A549 (cell line): ENCODE data around the gene E2F2.
A peak's percentile ranks its signal among the peaks of the same experiment; 100 is the strongest.

Experiments used
- CTCF ChIP-seq: fragments of >200 bp; sonication (Bioruptor Twin); formaldehyde crosslinking; IDR thresholded peaks from 3 replicates; pipeline ENCODE4 v1.5.1; 2016
- E2F6 ChIP-seq: IDR thresholded peaks from 2 replicates; pipeline ENCODE4 v1.6.1; 2012; ENCODE audit warnings: low read depth, borderline replicate concordance
- EP300 ChIP-seq, 2 experiments: fragments of >200 bp; sonication (Bioruptor Twin); formaldehyde crosslinking; IDR thresholded peaks; 2 replicates in 1 of 2; 3 replicates in 1 of 2; pipeline ENCODE4 v1.6.1; 2016 to 2017
- KDM1A ChIP-seq: fragments of 200-600 bp; sonication (generic); IDR thresholded peaks from 2 replicates; pipeline ENCODE4 v1.6.1; 2016; ENCODE audit warnings: low read depth, mild to moderate bottlenecking
- MAFK ChIP-seq: fragments of 450-650 bp; IDR thresholded peaks from 2 replicates; pipeline ENCODE4 v1.6.1; 2014; ENCODE audit not compliant: partially characterized antibody
- MAX ChIP-seq: IDR thresholded peaks from 2 replicates; pipeline ENCODE4 v1.6.1; 2012
- NFE2L2 ChIP-seq: fragments of 150-350 bp; conservative IDR thresholded peaks from 2 replicates; pipeline ENCODE4 v1.6.1; 2014; ENCODE audit warnings: low read length
- POLR2A ChIP-seq: IDR thresholded peaks from 2 replicates; pipeline ENCODE4 v1.6.1; 2012; ENCODE audit warnings: mild to moderate bottlenecking, low read length
- RCOR1 ChIP-seq: fragments of 150-350 bp; IDR thresholded peaks from 2 replicates; pipeline ENCODE4 v1.6.1; 2014; ENCODE audit warnings: antibody characterized with exemption, low read length, low read depth
- SREBF2 ChIP-seq: fragments of 450-650 bp; IDR thresholded peaks from 2 replicates; pipeline ENCODE4 v1.6.1; 2014; ENCODE audit warnings: mild to moderate bottlenecking, moderate library complexity
- TP53 ChIP-seq: fragments of 250-450 bp; sonication (Bioruptor Pico); IDR thresholded peaks from 2 replicates; pipeline ENCODE4 v1.5.0; 2021; ENCODE audit warnings: mild to moderate bottlenecking, moderate library complexity
- TF ChIP-seq, protein P1 (sequence below): fragments of 200-600 bp; sonication (generic); IDR thresholded peaks from 2 replicates; pipeline ENCODE4 v1.6.1; 2016; ENCODE audit warnings: antibody characterized with exemption, mild to moderate bottlenecking, moderate library complexity

- peak; percentile 90 for TF ChIP-seq CTCF
- no peak for TF ChIP-seq KDM1A
- TF ChIP-seq, protein P1, sequence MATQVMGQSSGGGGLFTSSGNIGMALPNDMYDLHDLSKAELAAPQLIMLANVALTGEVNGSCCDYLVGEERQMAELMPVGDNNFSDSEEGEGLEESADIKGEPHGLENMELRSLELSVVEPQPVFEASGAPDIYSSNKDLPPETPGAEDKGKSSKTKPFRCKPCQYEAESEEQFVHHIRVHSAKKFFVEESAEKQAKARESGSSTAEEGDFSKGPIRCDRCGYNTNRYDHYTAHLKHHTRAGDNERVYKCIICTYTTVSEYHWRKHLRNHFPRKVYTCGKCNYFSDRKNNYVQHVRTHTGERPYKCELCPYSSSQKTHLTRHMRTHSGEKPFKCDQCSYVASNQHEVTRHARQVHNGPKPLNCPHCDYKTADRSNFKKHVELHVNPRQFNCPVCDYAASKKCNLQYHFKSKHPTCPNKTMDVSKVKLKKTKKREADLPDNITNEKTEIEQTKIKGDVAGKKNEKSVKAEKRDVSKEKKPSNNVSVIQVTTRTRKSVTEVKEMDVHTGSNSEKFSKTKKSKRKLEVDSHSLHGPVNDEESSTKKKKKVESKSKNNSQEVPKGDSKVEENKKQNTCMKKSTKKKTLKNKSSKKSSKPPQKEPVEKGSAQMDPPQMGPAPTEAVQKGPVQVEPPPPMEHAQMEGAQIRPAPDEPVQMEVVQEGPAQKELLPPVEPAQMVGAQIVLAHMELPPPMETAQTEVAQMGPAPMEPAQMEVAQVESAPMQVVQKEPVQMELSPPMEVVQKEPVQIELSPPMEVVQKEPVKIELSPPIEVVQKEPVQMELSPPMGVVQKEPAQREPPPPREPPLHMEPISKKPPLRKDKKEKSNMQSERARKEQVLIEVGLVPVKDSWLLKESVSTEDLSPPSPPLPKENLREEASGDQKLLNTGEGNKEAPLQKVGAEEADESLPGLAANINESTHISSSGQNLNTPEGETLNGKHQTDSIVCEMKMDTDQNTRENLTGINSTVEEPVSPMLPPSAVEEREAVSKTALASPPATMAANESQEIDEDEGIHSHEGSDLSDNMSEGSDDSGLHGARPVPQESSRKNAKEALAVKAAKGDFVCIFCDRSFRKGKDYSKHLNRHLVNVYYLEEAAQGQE, result no peak
- TF ChIP-seq RCOR1, result no peak
- no peak for TF ChIP-seq EP300 (IDR thresholded peaks at IDR 0.05)
- TF ChIP-seq MAFK, result no peak
- TF ChIP-seq SREBF2, result no peak
- TF ChIP-seq E2F6, result no peak
- TF ChIP-seq POLR2A, result no peak
- no peak for TF ChIP-seq MAX
- no peak for TF ChIP-seq NFE2L2
- TF ChIP-seq TP53 (CRISPR knock-in tag), result no peak
Observed at GRCh38 chr1:23544444-23545389, 13.7 kb upstream of the E2F2 start.
